ENCODE data around the gene CHFR. TPM values are rescaled to one million over a fixed set of nuclear protein-coding genes. Genes with fewer than 3 reads are reported as not detected.

The CHFR gene
- total and polyA plus RNA-seq, 4 donors, result 7.0 to 23.4 (median 14.6) TPM

DNA sequence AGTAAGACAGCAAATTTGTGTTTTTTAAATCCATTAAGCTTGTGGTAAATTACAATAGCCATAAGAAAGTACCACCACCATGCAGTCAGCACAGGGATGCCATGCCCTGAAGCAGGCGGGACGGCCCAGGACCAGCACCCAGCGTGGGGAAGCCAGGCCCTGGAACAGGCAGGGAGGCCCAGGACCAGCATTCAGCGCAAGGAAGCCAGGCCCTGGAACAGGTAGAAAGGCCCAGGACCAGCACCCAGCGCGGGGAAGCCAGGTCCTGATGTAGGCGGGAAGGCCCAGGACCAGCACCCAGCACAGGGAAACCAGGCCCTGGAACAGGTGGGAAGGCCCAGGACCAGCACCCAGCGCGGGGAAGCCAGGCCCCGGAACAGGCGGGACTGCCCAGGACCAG, 13.2 kb downstream of the CHFR start (continued):
- TF ChIP-seq, protein P1, sequence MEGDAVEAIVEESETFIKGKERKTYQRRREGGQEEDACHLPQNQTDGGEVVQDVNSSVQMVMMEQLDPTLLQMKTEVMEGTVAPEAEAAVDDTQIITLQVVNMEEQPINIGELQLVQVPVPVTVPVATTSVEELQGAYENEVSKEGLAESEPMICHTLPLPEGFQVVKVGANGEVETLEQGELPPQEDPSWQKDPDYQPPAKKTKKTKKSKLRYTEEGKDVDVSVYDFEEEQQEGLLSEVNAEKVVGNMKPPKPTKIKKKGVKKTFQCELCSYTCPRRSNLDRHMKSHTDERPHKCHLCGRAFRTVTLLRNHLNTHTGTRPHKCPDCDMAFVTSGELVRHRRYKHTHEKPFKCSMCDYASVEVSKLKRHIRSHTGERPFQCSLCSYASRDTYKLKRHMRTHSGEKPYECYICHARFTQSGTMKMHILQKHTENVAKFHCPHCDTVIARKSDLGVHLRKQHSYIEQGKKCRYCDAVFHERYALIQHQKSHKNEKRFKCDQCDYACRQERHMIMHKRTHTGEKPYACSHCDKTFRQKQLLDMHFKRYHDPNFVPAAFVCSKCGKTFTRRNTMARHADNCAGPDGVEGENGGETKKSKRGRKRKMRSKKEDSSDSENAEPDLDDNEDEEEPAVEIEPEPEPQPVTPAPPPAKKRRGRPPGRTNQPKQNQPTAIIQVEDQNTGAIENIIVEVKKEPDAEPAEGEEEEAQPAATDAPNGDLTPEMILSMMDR (IDR thresholded peaks at IDR 0.05; ENCODE audit: low read depth, low read length, missing input control), result no peak

DNA sequence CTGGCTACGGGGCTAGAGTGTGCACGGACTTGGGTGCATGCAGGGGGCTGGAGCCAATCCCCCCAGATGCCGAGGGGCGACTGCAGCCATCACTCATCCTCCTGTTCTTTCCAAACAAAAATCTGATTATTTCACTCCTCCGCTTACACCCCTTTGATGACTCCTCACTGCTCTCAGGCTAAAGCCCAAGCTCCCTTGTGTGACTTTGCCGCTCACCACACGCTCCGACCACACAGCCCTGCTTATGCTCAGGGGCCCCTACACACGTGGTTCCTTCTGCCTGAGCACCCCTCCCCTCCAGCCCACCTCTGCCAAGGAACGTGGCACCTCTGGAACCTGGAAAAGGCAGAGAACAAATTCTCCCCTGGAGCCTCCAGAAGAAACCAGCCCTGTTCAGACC, 13.7 kb downstream of the CHFR start:
- no peaks in the 10 kb centered on the region for H3K27me3 ChIP-seq (ENCODE audit: control insufficient read depth in 4 of 4, insufficient read depth in 4 of 4, low read length in 3 of 4)
- no peak overlapping the region for H3K27ac ChIP-seq (ENCODE audit: low read depth in 1 of 2, low read length in 2 of 2)
- peaks cover 44 to 66% (median 51%) of the 10 kb centered on the region in 4 donors for H3K36me3 ChIP-seq (ENCODE audit: control insufficient read depth in 4 of 4, insufficient read depth in 3 of 4, low read depth in 1 of 4, low read length in 3 of 4)
- no peak overlapping the region for H3K9ac ChIP-seq (ENCODE audit: low read depth in 1 of 2, low read length in 2 of 2)
- H3K9me3 ChIP-seq (ENCODE audit: control insufficient read depth in 4 of 4, low read length in 3 of 4), result peaks cover 0 to 3% (median under 1%) of the 10 kb centered on the region in 4 donors
- 95% methylated on average over 10 of the region's 10 CpGs for WGBS
- H3K4me3 ChIP-seq (ENCODE audit: low read depth in 1 of 3, low read length in 3 of 3), result no peak overlapping the region
- TF ChIP-seq, protein P2, sequence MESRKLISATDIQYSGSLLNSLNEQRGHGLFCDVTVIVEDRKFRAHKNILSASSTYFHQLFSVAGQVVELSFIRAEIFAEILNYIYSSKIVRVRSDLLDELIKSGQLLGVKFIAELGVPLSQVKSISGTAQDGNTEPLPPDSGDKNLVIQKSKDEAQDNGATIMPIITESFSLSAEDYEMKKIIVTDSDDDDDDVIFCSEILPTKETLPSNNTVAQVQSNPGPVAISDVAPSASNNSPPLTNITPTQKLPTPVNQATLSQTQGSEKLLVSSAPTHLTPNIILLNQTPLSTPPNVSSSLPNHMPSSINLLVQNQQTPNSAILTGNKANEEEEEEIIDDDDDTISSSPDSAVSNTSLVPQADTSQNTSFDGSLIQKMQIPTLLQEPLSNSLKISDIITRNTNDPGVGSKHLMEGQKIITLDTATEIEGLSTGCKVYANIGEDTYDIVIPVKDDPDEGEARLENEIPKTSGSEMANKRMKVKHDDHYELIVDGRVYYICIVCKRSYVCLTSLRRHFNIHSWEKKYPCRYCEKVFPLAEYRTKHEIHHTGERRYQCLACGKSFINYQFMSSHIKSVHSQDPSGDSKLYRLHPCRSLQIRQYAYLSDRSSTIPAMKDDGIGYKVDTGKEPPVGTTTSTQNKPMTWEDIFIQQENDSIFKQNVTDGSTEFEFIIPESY (IDR thresholded peaks at IDR 0.05), result no peak
- TF ChIP-seq SP1 (IDR thresholded peaks at IDR 0.05) (no peak), ATF3 (IDR thresholded peaks at IDR 0.05) (no peak), NR2F2 (IDR thresholded peaks at IDR 0.05) (no peak), RAD21 (IDR thresholded peaks at IDR 0.05) (no peak), YY1 (IDR thresholded peaks at IDR 0.05) (no peak), FOXA1 (IDR thresholded peaks at IDR 0.05) (no peak), JUND (IDR thresholded peaks at IDR 0.05) (no peak), MAX (IDR thresholded peaks at IDR 0.05) (no peak), RXRA (IDR thresholded peaks at IDR 0.05) (no peak), TAF1 (conservative IDR thresholded peaks at IDR 0.05) (no peak), REST (IDR thresholded peaks at IDR 0.05) (no peak), GABPA (IDR thresholded peaks at IDR 0.05 in 1 of 2, conservative IDR thresholded peaks at IDR 0.05 in 1 of 2) (no peak), HNF4G (IDR thresholded peaks at IDR 0.05) (no peak), HNF4A (conservative IDR thresholded peaks at IDR 0.05) (no peak), EGR1 (IDR thresholded peaks at IDR 0.05; ENCODE audit: low read depth in 2 of 2) (no peak), FOXA2 (IDR thresholded peaks at IDR 0.05) (no peak)
- TF ChIP-seq, protein P1 (IDR thresholded peaks at IDR 0.05; ENCODE audit: low read depth, low read length, missing input control), result no peak
- no peaks in the 10 kb centered on the region for H3K4me1 ChIP-seq (ENCODE audit: control insufficient read depth in 4 of 4, insufficient read depth in 4 of 4, low read length in 3 of 4)
- no peak for DNase-seq (ENCODE audit: low spot score)
